ENCODE results near the gene PRR3. TPM values are rescaled to one million over a fixed set of nuclear protein-coding genes. Genes with fewer than 3 reads are reported as not detected.

Gene PRR3
- total and polyA plus RNA-seq, 2 of the 13 experiments (the other 11 are each of a cell fraction or from before 2014, with no cell fraction given), result 14.6 to 21.2 TPM

DNA sequence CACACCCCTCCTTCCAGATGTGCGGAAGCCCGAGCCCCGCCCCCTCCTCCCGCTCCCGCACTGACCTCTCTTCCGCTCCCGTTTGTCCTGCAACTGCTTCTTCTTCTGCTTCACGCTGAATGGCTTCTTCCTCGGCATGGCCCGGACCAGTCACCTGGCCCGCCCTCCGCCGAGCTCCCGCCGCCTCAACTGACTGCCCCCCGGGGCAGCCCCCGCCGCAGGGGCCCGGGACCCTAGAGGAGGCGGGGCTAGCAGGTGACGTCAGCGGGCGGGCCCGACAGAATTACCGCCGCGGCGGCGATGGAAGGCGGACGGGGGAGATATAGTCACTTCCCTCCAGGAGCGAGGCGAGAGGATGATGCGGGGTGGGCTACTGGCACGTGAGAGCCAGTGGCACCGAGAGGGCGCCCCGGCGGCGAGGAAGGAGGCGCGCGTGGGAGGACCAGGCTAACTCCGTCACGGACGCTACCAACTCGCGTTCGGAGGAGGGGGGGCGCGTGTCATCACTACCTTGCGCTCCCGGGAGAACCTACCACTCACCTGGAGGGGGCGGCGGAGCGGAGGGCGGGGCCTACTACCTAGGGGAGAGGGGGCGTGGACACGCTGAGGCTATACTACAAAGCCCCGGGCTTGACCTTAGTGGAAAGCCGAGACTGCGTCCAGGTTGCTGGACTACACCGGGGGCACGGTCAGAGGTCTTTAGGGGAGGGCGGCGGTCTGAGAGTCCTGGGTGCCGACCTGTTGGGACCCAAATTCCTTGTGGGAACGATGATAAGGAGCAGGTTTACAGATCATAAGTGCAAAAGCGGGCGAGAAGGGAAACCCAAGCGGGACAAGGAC is 809 bp upstream of the PRR3 start, which contains the start of gene GNL1 (continued):
- TF ChIP-seq CBX5 (CRISPR knock-in tag; IDR thresholded peaks at IDR 0.05; ENCODE audit: borderline replicate concordance), result no peak; the same call in 1 of the 2 replicates
- TF ChIP-seq, protein P1, sequence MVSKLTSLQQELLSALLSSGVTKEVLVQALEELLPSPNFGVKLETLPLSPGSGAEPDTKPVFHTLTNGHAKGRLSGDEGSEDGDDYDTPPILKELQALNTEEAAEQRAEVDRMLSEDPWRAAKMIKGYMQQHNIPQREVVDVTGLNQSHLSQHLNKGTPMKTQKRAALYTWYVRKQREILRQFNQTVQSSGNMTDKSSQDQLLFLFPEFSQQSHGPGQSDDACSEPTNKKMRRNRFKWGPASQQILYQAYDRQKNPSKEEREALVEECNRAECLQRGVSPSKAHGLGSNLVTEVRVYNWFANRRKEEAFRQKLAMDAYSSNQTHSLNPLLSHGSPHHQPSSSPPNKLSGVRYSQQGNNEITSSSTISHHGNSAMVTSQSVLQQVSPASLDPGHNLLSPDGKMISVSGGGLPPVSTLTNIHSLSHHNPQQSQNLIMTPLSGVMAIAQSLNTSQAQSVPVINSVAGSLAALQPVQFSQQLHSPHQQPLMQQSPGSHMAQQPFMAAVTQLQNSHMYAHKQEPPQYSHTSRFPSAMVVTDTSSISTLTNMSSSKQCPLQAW (CRISPR knock-in tag; IDR thresholded peaks at IDR 0.05), result peak; percentile 27; the same call in 1 of the 2 replicates
- TF ChIP-seq, protein P2, sequence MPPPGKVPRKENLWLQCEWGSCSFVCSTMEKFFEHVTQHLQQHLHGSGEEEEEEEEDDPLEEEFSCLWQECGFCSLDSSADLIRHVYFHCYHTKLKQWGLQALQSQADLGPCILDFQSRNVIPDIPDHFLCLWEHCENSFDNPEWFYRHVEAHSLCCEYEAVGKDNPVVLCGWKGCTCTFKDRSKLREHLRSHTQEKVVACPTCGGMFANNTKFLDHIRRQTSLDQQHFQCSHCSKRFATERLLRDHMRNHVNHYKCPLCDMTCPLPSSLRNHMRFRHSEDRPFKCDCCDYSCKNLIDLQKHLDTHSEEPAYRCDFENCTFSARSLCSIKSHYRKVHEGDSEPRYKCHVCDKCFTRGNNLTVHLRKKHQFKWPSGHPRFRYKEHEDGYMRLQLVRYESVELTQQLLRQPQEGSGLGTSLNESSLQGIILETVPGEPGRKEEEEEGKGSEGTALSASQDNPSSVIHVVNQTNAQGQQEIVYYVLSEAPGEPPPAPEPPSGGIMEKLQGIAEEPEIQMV (CRISPR knock-in tag; IDR thresholded peaks at IDR 0.05; ENCODE audit: low read depth), result no peak
- TF ChIP-seq KDM5A (IDR thresholded peaks at IDR 0.05; ENCODE audit: borderline replicate concordance, low read length), result peak; percentile 72; the same call in 1 of the 2 replicates
- no peak for TF ChIP-seq NFIB (CRISPR knock-in tag; IDR thresholded peaks at IDR 0.05; ENCODE audit: borderline replicate concordance)
- TF ChIP-seq, protein P3, sequence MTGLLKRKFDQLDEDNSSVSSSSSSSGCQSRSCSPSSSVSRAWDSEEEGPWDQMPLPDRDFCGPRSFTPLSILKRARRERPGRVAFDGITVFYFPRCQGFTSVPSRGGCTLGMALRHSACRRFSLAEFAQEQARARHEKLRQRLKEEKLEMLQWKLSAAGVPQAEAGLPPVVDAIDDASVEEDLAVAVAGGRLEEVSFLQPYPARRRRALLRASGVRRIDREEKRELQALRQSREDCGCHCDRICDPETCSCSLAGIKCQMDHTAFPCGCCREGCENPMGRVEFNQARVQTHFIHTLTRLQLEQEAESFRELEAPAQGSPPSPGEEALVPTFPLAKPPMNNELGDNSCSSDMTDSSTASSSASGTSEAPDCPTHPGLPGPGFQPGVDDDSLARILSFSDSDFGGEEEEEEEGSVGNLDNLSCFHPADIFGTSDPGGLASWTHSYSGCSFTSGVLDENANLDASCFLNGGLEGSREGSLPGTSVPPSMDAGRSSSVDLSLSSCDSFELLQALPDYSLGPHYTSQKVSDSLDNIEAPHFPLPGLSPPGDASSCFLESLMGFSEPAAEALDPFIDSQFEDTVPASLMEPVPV (CRISPR knock-in tag; IDR thresholded peaks at IDR 0.05), result peak; percentile 85; the same call in 1 of the 2 replicates
- TF ChIP-seq LCORL (IDR thresholded peaks at IDR 0.05), result no peak
- peak; percentile 63 for TF ChIP-seq LCORL (CRISPR knock-in tag; IDR thresholded peaks at IDR 0.05)
- TF ChIP-seq, protein P4, sequence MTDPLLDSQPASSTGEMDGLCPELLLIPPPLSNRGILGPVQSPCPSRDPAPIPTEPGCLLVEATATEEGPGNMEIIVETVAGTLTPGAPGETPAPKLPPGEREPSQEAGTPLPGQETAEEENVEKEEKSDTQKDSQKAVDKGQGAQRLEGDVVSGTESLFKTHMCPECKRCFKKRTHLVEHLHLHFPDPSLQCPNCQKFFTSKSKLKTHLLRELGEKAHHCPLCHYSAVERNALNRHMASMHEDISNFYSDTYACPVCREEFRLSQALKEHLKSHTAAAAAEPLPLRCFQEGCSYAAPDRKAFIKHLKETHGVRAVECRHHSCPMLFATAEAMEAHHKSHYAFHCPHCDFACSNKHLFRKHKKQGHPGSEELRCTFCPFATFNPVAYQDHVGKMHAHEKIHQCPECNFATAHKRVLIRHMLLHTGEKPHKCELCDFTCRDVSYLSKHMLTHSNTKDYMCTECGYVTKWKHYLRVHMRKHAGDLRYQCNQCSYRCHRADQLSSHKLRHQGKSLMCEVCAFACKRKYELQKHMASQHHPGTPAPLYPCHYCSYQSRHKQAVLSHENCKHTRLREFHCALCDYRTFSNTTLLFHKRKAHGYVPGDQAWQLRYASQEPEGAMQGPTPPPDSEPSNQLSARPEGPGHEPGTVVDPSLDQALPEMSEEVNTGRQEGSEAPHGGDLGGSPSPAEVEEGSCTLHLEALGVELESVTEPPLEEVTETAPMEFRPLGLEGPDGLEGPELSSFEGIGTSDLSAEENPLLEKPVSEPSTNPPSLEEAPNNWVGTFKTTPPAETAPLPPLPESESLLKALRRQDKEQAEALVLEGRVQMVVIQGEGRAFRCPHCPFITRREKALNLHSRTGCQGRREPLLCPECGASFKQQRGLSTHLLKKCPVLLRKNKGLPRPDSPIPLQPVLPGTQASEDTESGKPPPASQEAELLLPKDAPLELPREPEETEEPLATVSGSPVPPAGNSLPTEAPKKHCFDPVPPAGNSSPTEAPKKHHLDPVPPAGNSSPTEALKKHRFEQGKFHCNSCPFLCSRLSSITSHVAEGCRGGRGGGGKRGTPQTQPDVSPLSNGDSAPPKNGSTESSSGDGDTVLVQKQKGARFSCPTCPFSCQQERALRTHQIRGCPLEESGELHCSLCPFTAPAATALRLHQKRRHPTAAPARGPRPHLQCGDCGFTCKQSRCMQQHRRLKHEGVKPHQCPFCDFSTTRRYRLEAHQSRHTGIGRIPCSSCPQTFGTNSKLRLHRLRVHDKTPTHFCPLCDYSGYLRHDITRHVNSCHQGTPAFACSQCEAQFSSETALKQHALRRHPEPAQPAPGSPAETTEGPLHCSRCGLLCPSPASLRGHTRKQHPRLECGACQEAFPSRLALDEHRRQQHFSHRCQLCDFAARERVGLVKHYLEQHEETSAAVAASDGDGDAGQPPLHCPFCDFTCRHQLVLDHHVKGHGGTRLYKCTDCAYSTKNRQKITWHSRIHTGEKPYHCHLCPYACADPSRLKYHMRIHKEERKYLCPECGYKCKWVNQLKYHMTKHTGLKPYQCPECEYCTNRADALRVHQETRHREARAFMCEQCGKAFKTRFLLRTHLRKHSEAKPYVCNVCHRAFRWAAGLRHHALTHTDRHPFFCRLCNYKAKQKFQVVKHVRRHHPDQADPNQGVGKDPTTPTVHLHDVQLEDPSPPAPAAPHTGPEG (CRISPR knock-in tag; IDR thresholded peaks at IDR 0.05), result peak; percentile 75; the same call in 1 of the 2 replicates
- TF ChIP-seq BORCS8-MEF2B (CRISPR knock-in tag; IDR thresholded peaks at IDR 0.05), result peak; percentile 94
- TF ChIP-seq KDM4B (CRISPR knock-in tag; IDR thresholded peaks at IDR 0.05), result no peak
- TF ChIP-seq MBNL3 (CRISPR knock-in tag; conservative IDR thresholded peaks at IDR 0.05), result no peak
- TF ChIP-seq MAFG (CRISPR knock-in tag; IDR thresholded peaks at IDR 0.05), result no peak
- TF ChIP-seq, protein P5, sequence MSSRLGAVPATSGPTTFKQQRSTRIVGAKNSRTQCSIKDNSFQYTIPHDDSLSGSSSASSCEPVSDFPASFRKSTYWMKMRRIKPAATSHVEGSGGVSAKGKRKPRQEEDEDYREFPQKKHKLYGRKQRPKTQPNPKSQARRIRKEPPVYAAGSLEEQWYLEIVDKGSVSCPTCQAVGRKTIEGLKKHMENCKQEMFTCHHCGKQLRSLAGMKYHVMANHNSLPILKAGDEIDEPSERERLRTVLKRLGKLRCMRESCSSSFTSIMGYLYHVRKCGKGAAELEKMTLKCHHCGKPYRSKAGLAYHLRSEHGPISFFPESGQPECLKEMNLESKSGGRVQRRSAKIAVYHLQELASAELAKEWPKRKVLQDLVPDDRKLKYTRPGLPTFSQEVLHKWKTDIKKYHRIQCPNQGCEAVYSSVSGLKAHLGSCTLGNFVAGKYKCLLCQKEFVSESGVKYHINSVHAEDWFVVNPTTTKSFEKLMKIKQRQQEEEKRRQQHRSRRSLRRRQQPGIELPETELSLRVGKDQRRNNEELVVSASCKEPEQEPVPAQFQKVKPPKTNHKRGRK (CRISPR knock-in tag; IDR thresholded peaks at IDR 0.05), result no peak
- peak; percentile 32 for TF ChIP-seq SALL2 (CRISPR knock-in tag; IDR thresholded peaks at IDR 0.05)
- TF ChIP-seq CENPX (CRISPR knock-in tag; IDR thresholded peaks at IDR 0.05), result no peak
